Activated CD4-positive, CD25-positive, alpha-beta regulatory T cell treated with anti-CD3 and anti-CD28 coated beads, Interleukin-2, amount 50 U/mL, for 24 hours (primary cell): Measurements from ENCODE around the gene ANKAR.
"Not testable (repeated sequence)": the region's sequence is repeated elsewhere in the genome, so short reads cannot be mapped to it uniquely, and the experiment has no call there.

Experiments
- ATAC-seq, 2 donors: fragments of 150-1000 bp; cut with Tn5 transposase; one replicate each; pipeline ENCODE4 v1.10.0; 2021; ENCODE audit warnings: mild to moderate bottlenecking in 1 of 2, moderate library complexity in 1 of 2

The ANKAR gene

GRCh38 chr2:189658306-189659212, 15.9 kb upstream of the ANKAR start:
- ATAC-seq, result peak in 1 of 2 donors; percentile 3

- no peak for ATAC-seq
These were observed 14.7 kb upstream of the ANKAR start for GRCh38 chr2:189659734-189660133.

GRCh38 chr2:189660803-189661147, 13.7 kb upstream of the ANKAR start:
- ATAC-seq, result no peak

GRCh38 chr2:189661148-189661956, 13.1 kb upstream of the ANKAR start, which contains the start of gene ASNSD1:
TSS of gene ASNSD1 (plus strand) at chr2:189661459. CDS start at chr2:189666133, 4,674 bp downstream.
- ATAC-seq, result peak; percentile 92

GRCh38 chr2:189661957-189662321, 12.5 kb upstream of the ANKAR start:
- ATAC-seq, result no peak

GRCh38 chr2:189662669-189663226, 11.7 kb upstream of the ANKAR start:
- no peak for ATAC-seq

GRCh38 chr2:189663319-189663718, 11.2 kb upstream of the ANKAR start:
- ATAC-seq, result not testable (repeated sequence)

- ATAC-seq, result no peak
These were observed 4.6 kb upstream of the ANKAR start for GRCh38 chr2:189669913-189670312.

GRCh38 chr2:189673661-189674373, 653 bp upstream of the ANKAR start:
- peak; percentile 48 to 53 for ATAC-seq

GRCh38 chr2:189676471-189676870, 2.0 kb downstream of the ANKAR start:
- no peak for ATAC-seq

GRCh38 chr2:189679226-189679625, 4.8 kb downstream of the ANKAR start:
- no peak for ATAC-seq

- ATAC-seq, result peak; percentile 52 to 53
These were observed 6.7 kb downstream of the ANKAR start for GRCh38 chr2:189681203-189681602.

- ATAC-seq, result no peak
These were observed 7.4 kb downstream of the ANKAR start for GRCh38 chr2:189681903-189682302.

GRCh38 chr2:189683348-189683747, 8.9 kb downstream of the ANKAR start:
- peak; percentile 39 to 42 for ATAC-seq

- ATAC-seq, result no peak
These were observed 10.3 kb downstream of the ANKAR start for GRCh38 chr2:189684811-189685210.

GRCh38 chr2:189685540-189686229, 11.2 kb downstream of the ANKAR start:
- ATAC-seq, result no peak

GRCh38 chr2:189687796-189688195, 13.3 kb downstream of the ANKAR start:
- ATAC-seq, result not testable (repeated sequence)

- ATAC-seq, result no peak
These were observed 21.8 kb downstream of the ANKAR start for GRCh38 chr2:189696223-189696622.

- ATAC-seq, result peak; percentile 36 to 55
These were observed 23.8 kb downstream of the ANKAR start for GRCh38 chr2:189698020-189698887.

- ATAC-seq, result no peak
These were observed 26.2 kb downstream of the ANKAR start for GRCh38 chr2:189700681-189701080.

- no peak for ATAC-seq
These were observed 27.6 kb downstream of the ANKAR start for GRCh38 chr2:189702071-189702470.
